GM04504 (cell line): ENCODE data around the gene HBZ.
"Not testable (repeated sequence)": the region's sequence is repeated elsewhere in the genome, so short reads cannot be mapped to it uniquely, and the experiment has no call there.

Experiments used
- DNase-seq: peaks from one replicate; pipeline ENCODE4 v3.0.0-alpha.2; 2012; ENCODE audit warnings: low read depth

The HBZ gene

GRCh38 chr16:138049-138417 is 14.4 kb upstream of the HBZ start:
- DNase-seq, result no peak

GRCh38 chr16:140175-140857 is 12.1 kb upstream of the HBZ start:
- no peak for DNase-seq

- no peak for DNase-seq
Measured at GRCh38 chr16:142405-142967, 10.0 kb upstream of the HBZ start.

GRCh38 chr16:143047-143446 is 9.4 kb upstream of the HBZ start:
- DNase-seq, result no peak

GRCh38 chr16:143456-143855 is 9.0 kb upstream of the HBZ start:
- DNase-seq, result no peak

GRCh38 chr16:144797-145252 is 7.6 kb upstream of the HBZ start:
- no peak for DNase-seq

GRCh38 chr16:146646-147045 is 5.8 kb upstream of the HBZ start:
- DNase-seq, result no peak

- no peak for DNase-seq
Measured at GRCh38 chr16:149024-149660, 3.3 kb upstream of the HBZ start.

GRCh38 chr16:153129-153521 is 681 bp downstream of the HBZ start:
- not testable (repeated sequence) for DNase-seq

GRCh38 chr16:153550-154216 is 1.2 kb downstream of the HBZ start:
- not testable (repeated sequence) for DNase-seq

GRCh38 chr16:154217-155030 is 2.0 kb downstream of the HBZ start:
- no peak for DNase-seq

- no peak for DNase-seq
Measured at GRCh38 chr16:155031-155398, 2.6 kb downstream of the HBZ start.

- no peak for DNase-seq
Measured at GRCh38 chr16:159136-159849, 6.8 kb downstream of the HBZ start.

- DNase-seq, result not testable (repeated sequence)
Measured at GRCh38 chr16:160242-160641, 7.8 kb downstream of the HBZ start.

- DNase-seq, result no peak
Measured at GRCh38 chr16:160691-161190, 8.3 kb downstream of the HBZ start.

GRCh38 chr16:162271-162991 is 10.0 kb downstream of the HBZ start:
- no peak for DNase-seq

- DNase-seq, result not testable (repeated sequence)
Measured at GRCh38 chr16:163139-163538, 10.7 kb downstream of the HBZ start.

GRCh38 chr16:163696-164095 is 11.3 kb downstream of the HBZ start:
- DNase-seq, result not testable (repeated sequence)

GRCh38 chr16:164134-164823 is 11.8 kb downstream of the HBZ start:
- DNase-seq, result not testable (repeated sequence)
